GM06990 (cell line): ENCODE results near the gene STRAP.

ENCODE experiments used
- DNase-seq: peaks from one replicate; pipeline ENCODE4 v3.0.0-alpha.2; 2011; ENCODE audit not compliant: insufficient read length; ENCODE audit errors: extremely low read depth
- H3K27me3 ChIP-seq: replicated peaks from 2 replicates; pipeline ENCODE4 v1.6.0; 2011; ENCODE audit warnings: low read length; ENCODE audit not compliant: control insufficient read depth, insufficient read depth
- H3K36me3 ChIP-seq: 2 replicates; pipeline ENCODE4 v1.5.1; 2011; ENCODE audit warnings: low read length; ENCODE audit not compliant: control insufficient read depth, insufficient read depth
- H3K4me3 ChIP-seq: replicated peaks from 2 replicates; pipeline ENCODE4 v1.5.1; 2011; ENCODE audit warnings: low read depth, mild to moderate bottlenecking, control low read depth, low read length
- CTCF ChIP-seq: IDR thresholded peaks from 2 replicates; pipeline ENCODE4 v1.5.1; 2011; ENCODE audit warnings: low read length, control low read depth, mild to moderate bottlenecking, inconsistent platforms; ENCODE audit not compliant: insufficient read depth, poor library complexity, severe bottlenecking

Gene STRAP

GRCh38 chr12:15886372-15887042 lies 4.3 kb downstream of the STRAP start:
- no peaks in the 10 kb centered on the region for H3K27me3 ChIP-seq

GRCh38 chr12:15887043-15887817 lies 5.0 kb downstream of the STRAP start:
- no peaks in the 10 kb centered on the region; the same call in 1 of the 2 replicates for H3K36me3 ChIP-seq
- TF ChIP-seq CTCF, result no peak
- no peaks in the 10 kb centered on the region for H3K27me3 ChIP-seq
- no peak overlapping the region for H3K4me3 ChIP-seq
- DNase-seq, result no peak

More at GRCh38 chr12:15886372-15887042, 4.3 kb downstream of the STRAP start:
- no peak for DNase-seq
- Histone ChIP-seq H3K4me3 (no peak overlapping the region), H3K36me3 (no peaks in the 10 kb centered on the region; the same call in 1 of the 2 replicates)
- TF ChIP-seq CTCF, result no peak

- no peaks in the 10 kb centered on the region for H3K27me3 ChIP-seq
- no peak for DNase-seq
- TF ChIP-seq CTCF, result no peak
- peaks cover 6% of the 10 kb centered on the region; the same call in 1 of the 2 replicates for H3K36me3 ChIP-seq
- H3K4me3 ChIP-seq, result no peak overlapping the region
Observed at GRCh38 chr12:15892645-15893259, 10.6 kb downstream of the STRAP start.

DNA sequence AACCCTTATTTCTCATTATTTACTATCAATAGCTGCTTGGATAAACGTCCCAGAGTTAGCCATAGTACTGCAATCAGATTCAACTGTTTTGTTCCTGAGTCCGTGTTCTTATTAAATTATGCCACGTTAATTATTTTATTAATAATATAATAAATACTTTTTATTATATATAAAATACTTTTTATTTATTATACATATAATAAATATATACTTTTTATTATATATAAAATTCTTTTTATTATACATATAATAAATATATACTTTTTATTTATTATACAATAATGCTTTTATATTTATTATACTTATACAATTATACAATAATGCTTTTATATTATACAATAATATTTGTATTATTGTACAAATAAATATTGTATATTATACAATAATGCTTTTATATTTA lies 11.1 kb downstream of the STRAP start:
- DNase-seq, result no peak
- H3K36me3 ChIP-seq, result peaks cover 6% of the 10 kb centered on the region; the same call in 1 of the 2 replicates
- no peaks in the 10 kb centered on the region for H3K27me3 ChIP-seq
- TF ChIP-seq CTCF, result no peak
- no peak overlapping the region for H3K4me3 ChIP-seq

DNA sequence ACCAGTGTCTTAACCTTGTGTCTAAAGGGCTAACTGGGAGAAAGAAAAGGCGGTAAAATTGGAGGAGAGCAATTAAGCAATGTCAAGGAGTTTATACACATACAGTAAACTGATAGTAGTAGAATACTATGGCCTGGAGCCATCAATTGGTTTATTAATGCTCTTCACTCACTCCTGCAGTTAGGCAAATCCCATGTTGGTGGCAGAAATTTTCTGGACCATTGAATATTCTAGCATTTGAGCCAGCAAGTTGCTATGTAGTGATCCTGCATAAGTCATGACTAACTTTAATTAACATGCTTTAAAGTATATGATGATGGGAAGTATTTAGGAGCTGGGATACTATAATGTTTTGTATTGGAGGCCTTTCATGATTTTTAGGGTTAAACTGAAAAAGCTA lies 14.7 kb downstream of the STRAP start:
- no peaks in the 10 kb centered on the region for H3K27me3 ChIP-seq
- TF ChIP-seq CTCF, result no peak
- no peak for DNase-seq
- H3K36me3 ChIP-seq, result peaks cover 6% of the 10 kb centered on the region; the same call in 1 of the 2 replicates
- H3K4me3 ChIP-seq, result no peak overlapping the region
